ENCODE results near the gene PSMB5.

PSMB5 gene

GRCh38 chr14:23043754-23044153, 9.1 kb upstream of the PSMB5 start:
- DNase-seq (ENCODE audit: low read depth) = no peak

- no peak for DNase-seq (ENCODE audit: low read depth)
Observed at GRCh38 chr14:23043145-23043544, 8.4 kb upstream of the PSMB5 start.

GRCh38 chr14:23042162-23042965, 7.7 kb upstream of the PSMB5 start, which contains the start of gene PSMB11:
TSS of gene PSMB11 (plus strand) at chr14:23042212. CDS start at chr14:23042226, 14 bp downstream.
- DNase-seq (ENCODE audit: low read depth) = no peak

GRCh38 chr14:23041729-23042128, 7.0 kb upstream of the PSMB5 start:
- DNase-seq (ENCODE audit: low read depth) = no peak

GRCh38 chr14:23040100-23040499, 5.4 kb upstream of the PSMB5 start:
- DNase-seq (ENCODE audit: low read depth) = no peak

- DNase-seq (ENCODE audit: low read depth) = no peak
Observed at GRCh38 chr14:23035303-23036144, 824 bp upstream of the PSMB5 start.

- no peak for DNase-seq (ENCODE audit: low read depth)
Observed at GRCh38 chr14:23033801-23034497, 751 bp downstream of the PSMB5 start.

- DNase-seq (ENCODE audit: low read depth) = no peak
Observed at GRCh38 chr14:23033251-23033727, 1.4 kb downstream of the PSMB5 start.

GRCh38 chr14:23030936-23031335, 3.8 kb downstream of the PSMB5 start:
- DNase-seq (ENCODE audit: low read depth) = no peak

GRCh38 chr14:23028799-23029198, 5.9 kb downstream of the PSMB5 start:
- DNase-seq (ENCODE audit: low read depth) = no peak

GRCh38 chr14:23025151-23025814, 9.4 kb downstream of the PSMB5 start:
- DNase-seq (ENCODE audit: low read depth) = no peak

GRCh38 chr14:23024612-23025075, 10.1 kb downstream of the PSMB5 start:
- DNase-seq (ENCODE audit: low read depth) = no peak

- DNase-seq (ENCODE audit: low read depth) = no peak
Observed at GRCh38 chr14:23023795-23024152, 10.9 kb downstream of the PSMB5 start.

GRCh38 chr14:23023022-23023794, 11.5 kb downstream of the PSMB5 start:
- no peak for DNase-seq (ENCODE audit: low read depth)

GRCh38 chr14:23021889-23022442, 12.7 kb downstream of the PSMB5 start:
- no peak for DNase-seq (ENCODE audit: low read depth)

- DNase-seq (ENCODE audit: low read depth) = no peak
Observed at GRCh38 chr14:23021434-23021833, 13.3 kb downstream of the PSMB5 start.

GRCh38 chr14:23020143-23021128, 14.3 kb downstream of the PSMB5 start:
- DNase-seq (ENCODE audit: low read depth) = no peak

- DNase-seq (ENCODE audit: low read depth) = no peak
Observed at GRCh38 chr14:23018107-23018506, 16.6 kb downstream of the PSMB5 start.

- no peak for DNase-seq (ENCODE audit: low read depth)
Observed at GRCh38 chr14:23017091-23017490, 17.6 kb downstream of the PSMB5 start.

Measured in activated T-cell treated with anti-CD3 and anti-CD28 coated beads for 1 hour (primary cell).